SK-N-SH (cell line): ENCODE results near the gene A4GNT.

Source experiments
- EZH2phosphoT487 ChIP-seq: fragments of 200-600 bp; sonication (generic); IDR thresholded peaks from 2 replicates; pipeline ENCODE4 v1.6.1; 2017; ENCODE audit warnings: low read depth, mixed run types, mild to moderate bottlenecking, antibody characterized with exemption, moderate library complexity, borderline replicate concordance
- FOSL2 ChIP-seq: IDR thresholded peaks from 2 replicates; pipeline ENCODE4 v1.4.0; 2012; ENCODE audit warnings: low read depth, mild to moderate bottlenecking, moderate library complexity, borderline replicate concordance
- FOXM1 ChIP-seq: IDR thresholded peaks from 2 replicates; pipeline ENCODE4 v1.4.0; 2012; ENCODE audit warnings: low read depth, mild to moderate bottlenecking
- GATA2 ChIP-seq: sonication (generic); formaldehyde crosslinking; IDR thresholded peaks from 2 replicates; pipeline ENCODE4 v1.5.0; 2020; ENCODE audit warnings: mild to moderate bottlenecking, missing genetic modification reagents
- JUND ChIP-seq: IDR thresholded peaks from 2 replicates; pipeline ENCODE4 v1.4.0; 2012
- MXI1 ChIP-seq: IDR thresholded peaks from 2 replicates; pipeline ENCODE4 v1.6.1; 2012; ENCODE audit warnings: mild to moderate bottlenecking, low read depth, low read length, improper control_type of control experiment
- POLR2AphosphoS5 ChIP-seq: IDR thresholded peaks from 2 replicates; pipeline ENCODE4 v1.6.1; 2012; ENCODE audit warnings: low read depth, low read length
- REST ChIP-seq: IDR thresholded peaks from 2 replicates; pipeline ENCODE4 v1.6.1; 2012; ENCODE audit warnings: mild to moderate bottlenecking, low read depth, low read length, moderate library complexity
- RFX5 ChIP-seq: IDR thresholded peaks from 2 replicates; pipeline ENCODE4 v1.6.1; 2012; ENCODE audit warnings: mild to moderate bottlenecking, improper control_type of control experiment, low read length
- RXRA ChIP-seq: IDR thresholded peaks from 2 replicates; pipeline ENCODE4 v1.4.0; 2012; ENCODE audit warnings: low read depth, mild to moderate bottlenecking, borderline replicate concordance
- SIN3A ChIP-seq: IDR thresholded peaks from 2 replicates; pipeline ENCODE4 v1.6.1; 2012; ENCODE audit warnings: low read depth, mild to moderate bottlenecking, low read length, moderate library complexity, borderline replicate concordance
- TAF1 ChIP-seq: IDR thresholded peaks from 2 replicates; pipeline ENCODE4 v1.6.1; 2012; ENCODE audit warnings: low read depth, mild to moderate bottlenecking, low read length, moderate library complexity, borderline replicate concordance
- YY1 ChIP-seq: IDR thresholded peaks from 2 replicates; pipeline ENCODE4 v1.4.0; 2012; ENCODE audit warnings: low read depth, mild to moderate bottlenecking
- TF ChIP-seq, protein P1 (sequence below): fragments of 200-600 bp; sonication (generic); IDR thresholded peaks from 2 replicates; pipeline ENCODE4 v1.6.1; 2017; ENCODE audit warnings: antibody characterized with exemption, mild to moderate bottlenecking, moderate library complexity

- no peak for TF ChIP-seq TAF1
- no peak for TF ChIP-seq SIN3A
- no peak for TF ChIP-seq RFX5
- TF ChIP-seq, protein P1, sequence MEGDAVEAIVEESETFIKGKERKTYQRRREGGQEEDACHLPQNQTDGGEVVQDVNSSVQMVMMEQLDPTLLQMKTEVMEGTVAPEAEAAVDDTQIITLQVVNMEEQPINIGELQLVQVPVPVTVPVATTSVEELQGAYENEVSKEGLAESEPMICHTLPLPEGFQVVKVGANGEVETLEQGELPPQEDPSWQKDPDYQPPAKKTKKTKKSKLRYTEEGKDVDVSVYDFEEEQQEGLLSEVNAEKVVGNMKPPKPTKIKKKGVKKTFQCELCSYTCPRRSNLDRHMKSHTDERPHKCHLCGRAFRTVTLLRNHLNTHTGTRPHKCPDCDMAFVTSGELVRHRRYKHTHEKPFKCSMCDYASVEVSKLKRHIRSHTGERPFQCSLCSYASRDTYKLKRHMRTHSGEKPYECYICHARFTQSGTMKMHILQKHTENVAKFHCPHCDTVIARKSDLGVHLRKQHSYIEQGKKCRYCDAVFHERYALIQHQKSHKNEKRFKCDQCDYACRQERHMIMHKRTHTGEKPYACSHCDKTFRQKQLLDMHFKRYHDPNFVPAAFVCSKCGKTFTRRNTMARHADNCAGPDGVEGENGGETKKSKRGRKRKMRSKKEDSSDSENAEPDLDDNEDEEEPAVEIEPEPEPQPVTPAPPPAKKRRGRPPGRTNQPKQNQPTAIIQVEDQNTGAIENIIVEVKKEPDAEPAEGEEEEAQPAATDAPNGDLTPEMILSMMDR, result no peak
- no peak for TF ChIP-seq MXI1
- no peak for TF ChIP-seq POLR2AphosphoS5
- no peak for TF ChIP-seq RXRA
- no peak for TF ChIP-seq YY1
- no peak for TF ChIP-seq JUND
- no peak for TF ChIP-seq EZH2phosphoT487
- TF ChIP-seq REST, result no peak
- no peak for TF ChIP-seq GATA2
- TF ChIP-seq FOSL2, result no peak
- TF ChIP-seq FOXM1, result no peak
Observed at GRCh38 chr3:138082992-138083386, 49.2 kb downstream of the A4GNT start.
